SK-N-SH treated with all-trans-retinoic acid at 6 μM for 48 hours (cell line): ENCODE data around the gene ROPN1L.

Source experiments
- ATAC-seq: fragments of 200-7000 bp; cut with Tn5 transposase; 3 replicates; pipeline ENCODE4 v1.9.1; 2020; ENCODE audit warnings: mild to moderate bottlenecking, moderate library complexity
- ARNTL ChIP-seq: fragments of 450-650 bp; formaldehyde crosslinking; IDR thresholded peaks from 2 replicates; pipeline ENCODE4 v1.5.0; 2020; ENCODE audit warnings: low read depth, mild to moderate bottlenecking, moderate library complexity, borderline replicate concordance
- BACH2 ChIP-seq: fragments of 250-450 bp; sonication (Bioruptor Pico); IDR thresholded peaks from 2 replicates; pipeline ENCODE4 v1.9.0; 2021; ENCODE audit warnings: mild to moderate bottlenecking, borderline replicate concordance
- CREB5 ChIP-seq: fragments of 250-450 bp; sonication (Bioruptor Pico); IDR thresholded peaks from 2 replicates; pipeline ENCODE4 v1.5.1; 2020; ENCODE audit warnings: low read depth, mild to moderate bottlenecking, moderate library complexity
- CSDC2 ChIP-seq: fragments of 250-450 bp; sonication (Bioruptor Pico); IDR thresholded peaks from 2 replicates; pipeline ENCODE4 v1.5.0; 2020; ENCODE audit warnings: mild to moderate bottlenecking, moderate library complexity
- CSRNP3 ChIP-seq: fragments of 250-450 bp; sonication (Bioruptor Pico); IDR thresholded peaks from 2 replicates; pipeline ENCODE4 v1.5.1; 2021; ENCODE audit warnings: mild to moderate bottlenecking, moderate library complexity
- ESRRG ChIP-seq: fragments of 250-450 bp; sonication (Bioruptor Pico); IDR thresholded peaks from 2 replicates; pipeline ENCODE4 v1.6.1; 2021; ENCODE audit warnings: mild to moderate bottlenecking
- GLIS3 ChIP-seq: fragments of 250-450 bp; sonication (Bioruptor Pico); IDR thresholded peaks from 2 replicates; pipeline ENCODE4 v1.5.0; 2020; ENCODE audit warnings: mild to moderate bottlenecking, moderate library complexity
- ISL1 ChIP-seq: fragments of 250-450 bp; sonication (Bioruptor Pico); IDR thresholded peaks from 2 replicates; pipeline ENCODE4 v2.1.2; 2022; ENCODE audit warnings: mild to moderate bottlenecking, moderate library complexity
- OSR1 ChIP-seq: fragments of 250-450 bp; sonication (Bioruptor Pico); IDR thresholded peaks from 2 replicates; pipeline ENCODE4 v1.8.0; 2022; ENCODE audit warnings: moderate library complexity, mild to moderate bottlenecking, inconsistent platforms
- PATZ1 ChIP-seq: fragments of 250-450 bp; sonication (Bioruptor Pico); IDR thresholded peaks from 2 replicates; pipeline ENCODE4 v1.8.0; 2020; ENCODE audit warnings: mild to moderate bottlenecking, moderate library complexity, borderline replicate concordance
- POU6F1 ChIP-seq: fragments of 250-450 bp; sonication (Bioruptor Pico); IDR thresholded peaks from 2 replicates; pipeline ENCODE4 v1.8.0; 2021; ENCODE audit warnings: low read depth, mild to moderate bottlenecking, moderate library complexity, borderline replicate concordance
- PPARA ChIP-seq: fragments of 250-450 bp; sonication (Bioruptor Pico); IDR thresholded peaks from 2 replicates; pipeline ENCODE4 v1.5.0; 2020; ENCODE audit warnings: mild to moderate bottlenecking, borderline replicate concordance
- TCF4 ChIP-seq: fragments of 250-450 bp; sonication (Bioruptor Pico); IDR thresholded peaks from 2 replicates; pipeline ENCODE4 v1.8.0; 2021; ENCODE audit warnings: mild to moderate bottlenecking, moderate library complexity, borderline replicate concordance
- TOX ChIP-seq: fragments of 250-450 bp; sonication (Bioruptor Pico); IDR thresholded peaks from 2 replicates; pipeline ENCODE4 v1.8.0; 2021; ENCODE audit warnings: mild to moderate bottlenecking, moderate library complexity, borderline replicate concordance
- ZC3H10 ChIP-seq: fragments of 250-450 bp; sonication (Bioruptor Pico); IDR thresholded peaks from 2 replicates; pipeline ENCODE4 v1.5.1; 2021; ENCODE audit warnings: mild to moderate bottlenecking, moderate library complexity
- ZFP3 ChIP-seq: fragments of 250-450 bp; sonication (Bioruptor Pico); IDR thresholded peaks from 2 replicates; pipeline ENCODE4 v1.5.0; 2020; ENCODE audit warnings: mild to moderate bottlenecking, moderate library complexity
- ZNF565 ChIP-seq: fragments of 450-650 bp; formaldehyde crosslinking; conservative IDR thresholded peaks from 2 replicates; pipeline ENCODE4 v1.5.0; 2020; ENCODE audit warnings: low read depth, mild to moderate bottlenecking, moderate library complexity
- ZNF70 ChIP-seq: fragments of 450-650 bp; formaldehyde crosslinking; IDR thresholded peaks from 2 replicates; pipeline ENCODE4 v1.5.0; 2020; ENCODE audit warnings: mild to moderate bottlenecking, moderate library complexity
- ZNF8 ChIP-seq: fragments of 450-650 bp; formaldehyde crosslinking; IDR thresholded peaks from 2 replicates; pipeline ENCODE4 v1.5.0; 2020; ENCODE audit warnings: mild to moderate bottlenecking, moderate library complexity
- TF ChIP-seq, protein P1 (sequence below): fragments of 250-450 bp; sonication (Bioruptor Pico); IDR thresholded peaks from 2 replicates; pipeline ENCODE4 v1.5.0; 2020; ENCODE audit warnings: mild to moderate bottlenecking, moderate library complexity

Gene ROPN1L

DNA sequence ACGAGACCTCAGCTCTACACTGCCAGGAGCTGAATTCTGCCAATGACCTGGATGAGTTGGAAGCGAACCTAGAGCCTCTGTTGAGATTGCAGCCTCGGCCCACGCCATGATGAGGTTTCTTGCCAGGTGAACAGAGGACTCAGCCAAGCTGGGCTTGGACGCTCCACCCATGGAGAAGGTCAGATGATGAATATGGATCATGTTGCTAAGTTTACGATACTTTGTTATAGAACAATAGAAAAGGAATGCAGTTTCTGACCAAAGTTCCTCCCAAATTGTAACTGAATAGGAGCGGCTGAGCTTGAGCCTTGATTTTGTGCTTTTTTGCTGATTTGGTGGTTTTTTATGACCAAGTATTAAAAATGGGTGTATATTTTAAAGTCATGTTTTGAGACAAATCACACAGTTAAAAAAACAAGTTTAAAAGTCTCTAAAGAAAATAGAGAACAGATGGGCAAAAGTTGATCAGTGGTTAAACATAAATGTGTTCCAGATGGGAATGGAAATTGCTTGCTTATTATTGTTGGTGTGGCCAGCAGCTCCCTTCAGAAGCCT lies 32.9 kb downstream of the ROPN1L start:
- no peak for TF ChIP-seq ZFP3 (CRISPR knock-in tag)
- no peak for TF ChIP-seq ARNTL (CRISPR knock-in tag)
- no peak; the same call in 2 of the 3 replicates for ATAC-seq

DNA sequence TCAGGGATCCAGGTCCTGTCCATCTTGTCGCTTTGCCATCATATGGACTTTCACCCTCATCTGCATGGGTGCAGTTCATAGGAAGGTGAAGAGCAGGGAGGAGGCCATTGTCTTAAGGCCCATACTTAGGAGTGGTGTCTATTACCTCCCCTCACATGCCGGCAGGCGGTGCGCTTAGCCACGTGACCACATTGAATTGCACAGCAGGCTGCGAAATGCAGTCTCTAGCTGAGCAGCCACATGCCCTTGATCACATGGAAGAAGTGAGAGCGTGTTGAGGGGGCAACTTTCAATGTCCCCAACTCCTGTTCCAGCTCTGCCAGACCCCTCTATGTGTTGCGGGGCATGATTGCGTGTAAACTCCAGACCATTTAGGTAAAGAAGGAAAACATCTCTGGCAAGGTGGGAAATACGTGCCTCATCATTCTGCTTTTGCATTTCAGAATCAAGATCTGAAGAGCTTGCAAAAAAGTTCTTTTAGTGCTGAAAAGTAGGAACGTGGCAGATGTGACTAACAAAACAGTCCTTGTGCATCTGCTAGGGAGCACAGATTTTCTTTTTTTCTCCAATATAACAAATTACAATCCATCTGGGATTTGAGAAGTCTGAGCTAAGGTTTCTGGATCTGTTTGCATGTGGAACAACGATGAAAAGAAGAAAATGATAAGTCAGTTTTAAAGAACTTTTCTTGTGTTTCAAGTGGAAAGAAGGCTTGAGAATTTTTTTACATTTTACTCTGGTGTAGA lies 34.4 kb downstream of the ROPN1L start:
- no peak for TF ChIP-seq CSDC2 (CRISPR knock-in tag)
- no peak for TF ChIP-seq OSR1
- no peak for TF ChIP-seq ISL1 (CRISPR knock-in tag)
- ATAC-seq = no peak

GRCh38 chr5:10476878-10477277 lies 35.2 kb downstream of the ROPN1L start:
- TF ChIP-seq TOX (CRISPR knock-in tag) = no peak
- TF ChIP-seq ISL1 (CRISPR knock-in tag) = no peak
- no peak for TF ChIP-seq OSR1
- no peak for TF ChIP-seq ZNF70
- TF ChIP-seq POU6F1 = no peak
- no peak for TF ChIP-seq ZC3H10 (CRISPR knock-in tag)
- no peak for TF ChIP-seq CSRNP3 (CRISPR knock-in tag)
- TF ChIP-seq CREB5 (CRISPR knock-in tag) = no peak
- no peak for TF ChIP-seq BACH2 (CRISPR knock-in tag)
- TF ChIP-seq ESRRG (CRISPR knock-in tag) = no peak
- TF ChIP-seq, protein P1, sequence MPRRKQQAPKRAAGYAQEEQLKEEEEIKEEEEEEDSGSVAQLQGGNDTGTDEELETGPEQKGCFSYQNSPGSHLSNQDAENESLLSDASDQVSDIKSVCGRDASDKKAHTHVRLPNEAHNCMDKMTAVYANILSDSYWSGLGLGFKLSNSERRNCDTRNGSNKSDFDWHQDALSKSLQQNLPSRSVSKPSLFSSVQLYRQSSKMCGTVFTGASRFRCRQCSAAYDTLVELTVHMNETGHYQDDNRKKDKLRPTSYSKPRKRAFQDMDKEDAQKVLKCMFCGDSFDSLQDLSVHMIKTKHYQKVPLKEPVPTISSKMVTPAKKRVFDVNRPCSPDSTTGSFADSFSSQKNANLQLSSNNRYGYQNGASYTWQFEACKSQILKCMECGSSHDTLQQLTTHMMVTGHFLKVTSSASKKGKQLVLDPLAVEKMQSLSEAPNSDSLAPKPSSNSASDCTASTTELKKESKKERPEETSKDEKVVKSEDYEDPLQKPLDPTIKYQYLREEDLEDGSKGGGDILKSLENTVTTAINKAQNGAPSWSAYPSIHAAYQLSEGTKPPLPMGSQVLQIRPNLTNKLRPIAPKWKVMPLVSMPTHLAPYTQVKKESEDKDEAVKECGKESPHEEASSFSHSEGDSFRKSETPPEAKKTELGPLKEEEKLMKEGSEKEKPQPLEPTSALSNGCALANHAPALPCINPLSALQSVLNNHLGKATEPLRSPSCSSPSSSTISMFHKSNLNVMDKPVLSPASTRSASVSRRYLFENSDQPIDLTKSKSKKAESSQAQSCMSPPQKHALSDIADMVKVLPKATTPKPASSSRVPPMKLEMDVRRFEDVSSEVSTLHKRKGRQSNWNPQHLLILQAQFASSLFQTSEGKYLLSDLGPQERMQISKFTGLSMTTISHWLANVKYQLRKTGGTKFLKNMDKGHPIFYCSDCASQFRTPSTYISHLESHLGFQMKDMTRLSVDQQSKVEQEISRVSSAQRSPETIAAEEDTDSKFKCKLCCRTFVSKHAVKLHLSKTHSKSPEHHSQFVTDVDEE (CRISPR knock-in tag) = no peak
- no peak for TF ChIP-seq ARNTL (CRISPR knock-in tag)
- TF ChIP-seq ZNF565 (CRISPR knock-in tag) = no peak
- no peak for TF ChIP-seq GLIS3 (CRISPR knock-in tag)
- TF ChIP-seq CSDC2 (CRISPR knock-in tag) = no peak
- no peak for TF ChIP-seq ZNF8 (CRISPR knock-in tag)
- TF ChIP-seq PPARA = no peak
- ATAC-seq = no peak

DNA sequence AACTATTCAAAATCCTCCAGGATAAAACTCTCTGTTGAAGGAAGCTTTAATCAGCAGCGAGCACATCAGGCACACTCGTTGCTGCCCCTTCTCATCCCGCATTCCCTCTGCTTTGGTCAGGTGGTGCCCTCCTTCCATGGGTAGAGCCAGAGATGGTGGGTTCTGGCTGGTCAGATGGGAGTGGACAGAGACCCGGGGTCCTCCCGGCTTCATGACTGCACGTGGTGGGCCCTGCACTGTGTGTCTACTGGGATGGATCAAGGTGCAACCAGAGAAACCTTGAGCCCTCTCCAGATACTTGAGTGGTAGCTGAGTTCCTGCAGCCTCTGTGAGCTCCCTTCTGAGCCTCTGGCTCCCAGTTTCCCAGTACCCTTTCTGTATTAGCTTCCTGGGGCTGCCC lies 36.3 kb downstream of the ROPN1L start:
- no peak for ATAC-seq
- TF ChIP-seq TCF4 (CRISPR knock-in tag) (no peak), ZNF70 (no peak), PATZ1 (no peak), TOX (CRISPR knock-in tag) (no peak), POU6F1 (no peak), CSRNP3 (CRISPR knock-in tag) (no peak), PPARA (no peak), ZC3H10 (CRISPR knock-in tag) (no peak), ESRRG (CRISPR knock-in tag) (no peak), BACH2 (CRISPR knock-in tag) (no peak)
